GM23338 (cell line): ENCODE data around the gene CRYAA.

Experiments
- CTCF ChIP-seq, 2 experiments: fragments of 200-600 bp in 1 of 2; sonication (generic) in 1 of 2; conservative IDR thresholded peaks; 2 replicates each; pipeline versions ENCODE4 v1.5.1 to v1.6.1; 2016 to 2017; ENCODE audit warnings: antibody characterized with exemption in 2 of 2, low read depth in 2 of 2, mild to moderate bottlenecking in 2 of 2, moderate library complexity in 1 of 2
- EZH2 ChIP-seq: fragments of 200-600 bp; sonication (generic); IDR thresholded peaks from one replicate; pipeline ENCODE4 v1.8.0; 2017; ENCODE audit warnings: antibody characterized with exemption, mild to moderate bottlenecking, low read depth; ENCODE audit not compliant: unreplicated experiment
- EZH2phosphoT487 ChIP-seq: fragments of 200-600 bp; sonication (generic); IDR thresholded peaks from one replicate; pipeline ENCODE4 v1.8.1; 2018; ENCODE audit warnings: antibody characterized with exemption; ENCODE audit not compliant: unreplicated experiment
- NANOG ChIP-seq: IDR thresholded peaks from 2 replicates; pipeline ENCODE4 v1.6.1; 2016; ENCODE audit warnings: antibody characterized with exemption, borderline replicate concordance

GRCh38 chr21:43210454-43211071, 41.8 kb downstream of the CRYAA start:
- TF ChIP-seq CTCF (conservative IDR thresholded peaks at IDR 0.05; ENCODE audit: low read depth in 2 of 2) (no peak), EZH2 (no peak), EZH2phosphoT487 (no peak), NANOG (no peak)
